Activated CD8-positive, alpha-beta memory T cell treated with anti-CD3 and anti-CD28 coated beads, Interleukin-2, amount 10 ng/mL, durations not matched to agents 7 days and 5 days (primary cell): Measurements from ENCODE around the gene GATA2. TPM values are rescaled to one million over a fixed set of nuclear protein-coding genes. Genes with fewer than 3 reads are reported as not detected.

Experiments used
- ATAC-seq: fragments of 150-1000 bp; cut with Tn5 transposase; one replicate; pipeline ENCODE4 v1.10.0; 2021; ENCODE audit warnings: moderate library complexity
- CTCF ChIA-PET: fragments of 350-600 bp; sonication (Branson Sonifier 250); formaldehyde crosslinking; loops from one replicate; lab custom pipeline; 2021; ENCODE audit warnings: antibody characterized with exemption; lab: Charles Lee
- DNase-seq: peaks from one replicate; pipeline ENCODE4 v3.0.0-alpha.2; 2020
- H3K27ac Mint-ChIP-seq: one replicate; pipeline ENCODE4 v1.8.0; 2021; ENCODE audit warnings: mild to moderate bottlenecking, mixed read lengths
- H3K27me3 Mint-ChIP-seq: one replicate; pipeline ENCODE4 v1.8.0; 2021; ENCODE audit warnings: mixed read lengths
- H3K36me3 Mint-ChIP-seq: one replicate; pipeline ENCODE4 v1.8.0; 2021; ENCODE audit warnings: mild to moderate bottlenecking, mixed read lengths
- H3K4me1 Mint-ChIP-seq: one replicate; pipeline ENCODE4 v1.8.0; 2021; ENCODE audit warnings: mixed read lengths
- H3K4me3 Mint-ChIP-seq: one replicate; pipeline ENCODE4 v1.8.0; 2021; ENCODE audit warnings: mild to moderate bottlenecking, moderate library complexity, mixed read lengths
- H3K9me3 Mint-ChIP-seq: one replicate; pipeline ENCODE4 v1.8.0; 2022; ENCODE audit warnings: low read depth, mixed read lengths
- total RNA-seq, 2 experiments: library from RNA; stranded (reverse); gene quantifications; one replicate each; pipeline ENCODE4 v1.2.3, GENCODE V29; 2021

Gene GATA2
- total RNA-seq, 2 experiments from 2014 or later: 0.28 TPM; not detected in 1

- Mint-ChIP-seq H3K9me3 (no peaks in the 10 kb centered on the region), H3K4me3 (peak overlapping the region; percentile 32), H3K36me3 (no peaks in the 10 kb centered on the region), H3K27ac (peak overlapping the region; percentile 36), H3K4me1 (peaks cover 19% of the 10 kb centered on the region), H3K27me3 (peaks cover 80% of the 10 kb centered on the region)
- ATAC-seq (no peak), DNase-seq (no peak)
- CTCF ChIA-PET: interaction anchor here (1.1 to 1.8 kb wide), 3 partner anchors 7 to 119 kb away, joined by 3 to 6 read pairs (median 4); no protein-coding TSS in a partner anchor
These were observed 2.9 kb downstream of the GATA2 start for GRCh38 chr3:128489927-128490649.

GRCh38 chr3:128489674-128489926 is 3.4 kb downstream of the GATA2 start:
- Mint-ChIP-seq H3K36me3 (no peaks in the 10 kb centered on the region), H3K4me3 (peak overlapping the region; percentile 32), H3K27me3 (peaks cover 81% of the 10 kb centered on the region), H3K27ac (no peak overlapping the region), H3K4me1 (peaks cover 19% of the 10 kb centered on the region), H3K9me3 (no peaks in the 10 kb centered on the region)
- ATAC-seq (no peak), DNase-seq (no peak)
- CTCF ChIA-PET: interaction anchor here (1.4 to 1.8 kb wide), 2 partner anchors 8 to 119 kb away, joined by 4 to 6 read pairs; no protein-coding TSS in a partner anchor

GRCh38 chr3:128488991-128489673 is 3.9 kb downstream of the GATA2 start:
- Mint-ChIP-seq H3K36me3 (no peaks in the 10 kb centered on the region), H3K4me3 (peak overlapping the region; percentile 13), H3K27ac (no peak overlapping the region), H3K9me3 (no peaks in the 10 kb centered on the region), H3K27me3 (peaks cover 81% of the 10 kb centered on the region), H3K4me1 (peaks cover 19% of the 10 kb centered on the region)
- ATAC-seq (peak; percentile 21), DNase-seq (no peak)
- CTCF ChIA-PET: interaction anchor here (1.4 to 1.8 kb wide), 2 partner anchors 8 to 120 kb away, joined by 4 to 6 read pairs; no protein-coding TSS in a partner anchor

GRCh38 chr3:128488636-128488990 is 4.4 kb downstream of the GATA2 start:
- H3K4me1 Mint-ChIP-seq: peaks cover 20% of the 10 kb centered on the region
- ATAC-seq (no peak), DNase-seq (no peak)
- peak overlapping the region; percentile 13 for H3K4me3 Mint-ChIP-seq
- H3K36me3 Mint-ChIP-seq: no peaks in the 10 kb centered on the region
- H3K27ac Mint-ChIP-seq: no peak overlapping the region
- H3K27me3 Mint-ChIP-seq: peaks cover 82% of the 10 kb centered on the region
- no peaks in the 10 kb centered on the region for H3K9me3 Mint-ChIP-seq
- CTCF ChIA-PET: interaction anchor here (1.8 kb wide), 1 partner anchor 9 kb away, joined by 6 read pairs; no protein-coding TSS in a partner anchor

GRCh38 chr3:128487813-128488635 is 5.0 kb downstream of the GATA2 start:
- Mint-ChIP-seq H3K36me3 (no peaks in the 10 kb centered on the region), H3K27ac (no peak overlapping the region), H3K4me1 (peaks cover 25% of the 10 kb centered on the region), H3K9me3 (no peaks in the 10 kb centered on the region), H3K4me3 (no peak overlapping the region), H3K27me3 (peaks cover 83% of the 10 kb centered on the region)
- peak; percentile 51 for ATAC-seq
- DNase-seq: no peak
- CTCF ChIA-PET: interaction anchor here (1.8 kb wide), 1 partner anchor 10 kb away, joined by 6 read pairs; no protein-coding TSS in a partner anchor

- ATAC-seq: no peak
- H3K9me3 Mint-ChIP-seq: no peaks in the 10 kb centered on the region
- H3K27ac Mint-ChIP-seq: no peak overlapping the region
These were observed 5.5 kb downstream of the GATA2 start for GRCh38 chr3:128487538-128487812.

GRCh38 chr3:128486681-128487537 is 6.1 kb downstream of the GATA2 start:
- ATAC-seq: peak; percentile 13
- Mint-ChIP-seq H3K36me3 (no peaks in the 10 kb centered on the region), H3K27me3 (peaks cover 85% of the 10 kb centered on the region), H3K4me3 (peak overlapping the region; percentile 64), H3K9me3 (no peaks in the 10 kb centered on the region), H3K27ac (no peak overlapping the region), H3K4me1 (peaks cover 24% of the 10 kb centered on the region)
- CTCF ChIA-PET: no interaction called here
- no peak for DNase-seq

More at GRCh38 chr3:128487538-128487812, 5.5 kb downstream of the GATA2 start:
- H3K4me1 Mint-ChIP-seq: peaks cover 26% of the 10 kb centered on the region
- H3K4me3 Mint-ChIP-seq: peak overlapping the region; percentile 64
- H3K27me3 Mint-ChIP-seq: peaks cover 83% of the 10 kb centered on the region
- DNase-seq: no peak
- no peaks in the 10 kb centered on the region for H3K36me3 Mint-ChIP-seq
- CTCF ChIA-PET: no interaction called here

GRCh38 chr3:128486205-128486628 is 6.8 kb downstream of the GATA2 start:
- Mint-ChIP-seq H3K9me3 (no peaks in the 10 kb centered on the region), H3K27ac (no peak overlapping the region), H3K27me3 (peaks cover 82% of the 10 kb centered on the region), H3K4me1 (peaks cover 23% of the 10 kb centered on the region), H3K4me3 (peak overlapping the region; percentile 64), H3K36me3 (no peaks in the 10 kb centered on the region)
- CTCF ChIA-PET: no interaction called here
- ATAC-seq: no peak
- no peak for DNase-seq

- Mint-ChIP-seq H3K4me3 (no peak overlapping the region), H3K27ac (no peak overlapping the region), H3K4me1 (peaks cover 23% of the 10 kb centered on the region), H3K27me3 (peaks cover 79% of the 10 kb centered on the region), H3K36me3 (no peaks in the 10 kb centered on the region), H3K9me3 (no peaks in the 10 kb centered on the region)
- no peak for ATAC-seq
- CTCF ChIA-PET: no interaction called here
- DNase-seq: no peak
These were observed 7.5 kb downstream of the GATA2 start for GRCh38 chr3:128485282-128486204.

GRCh38 chr3:128484404-128485281 is 8.4 kb downstream of the GATA2 start:
- Mint-ChIP-seq H3K4me3 (no peak overlapping the region), H3K27me3 (peaks cover 73% of the 10 kb centered on the region)
- ATAC-seq: no peak

GRCh38 chr3:128483657-128484403 is 9.2 kb downstream of the GATA2 start:
- no peak overlapping the region for H3K4me3 Mint-ChIP-seq
- no peaks in the 10 kb centered on the region for H3K9me3 Mint-ChIP-seq
- CTCF ChIA-PET: interaction anchor here (0.6 to 1.4 kb wide), 5 partner anchors 58 to 409 kb away, joined by 3 to 5 read pairs (median 3); no protein-coding TSS in a partner anchor
- no peak for ATAC-seq
- no peaks in the 10 kb centered on the region for H3K36me3 Mint-ChIP-seq
- no peak for DNase-seq
- H3K27ac Mint-ChIP-seq: no peak overlapping the region
- H3K27me3 Mint-ChIP-seq: peaks cover 76% of the 10 kb centered on the region
- peaks cover 14% of the 10 kb centered on the region for H3K4me1 Mint-ChIP-seq

More at GRCh38 chr3:128484404-128485281, 8.4 kb downstream of the GATA2 start:
- CTCF ChIA-PET: interaction anchor here (1.0 kb wide), 1 partner anchor 59 kb away, joined by 3 read pairs; no protein-coding TSS in a partner anchor
- H3K27ac Mint-ChIP-seq: no peak overlapping the region
- H3K4me1 Mint-ChIP-seq: peaks cover 16% of the 10 kb centered on the region
- no peak for DNase-seq
- no peaks in the 10 kb centered on the region for H3K9me3 Mint-ChIP-seq
- H3K36me3 Mint-ChIP-seq: no peaks in the 10 kb centered on the region
